OCI-LY1 (cell line): ENCODE results near the gene WASHC3.

Experiments used
- H2AFZ ChIP-seq: fragments of 200-600 bp; sonication (generic), shearing (Covaris generic); 2 replicates; pipeline ENCODE4 v1.6.0; 2014; ENCODE audit warnings: antibody characterized with exemption, mild to moderate bottlenecking, low read length
- H3F3A ChIP-seq: fragments of 200-600 bp; sonication (generic), shearing (Covaris generic); 2 replicates; pipeline ENCODE4 v1.6.0; 2014; ENCODE audit warnings: mild to moderate bottlenecking, antibody characterized with exemption, low read length, moderate library complexity; ENCODE audit not compliant: insufficient read depth
- H3K27ac ChIP-seq: fragments of 200-600 bp; sonication (generic); 2 replicates; pipeline ENCODE4 v1.5.1; 2014; ENCODE audit warnings: low read length, mixed run types, mild to moderate bottlenecking, low read depth; ENCODE audit not compliant: poor library complexity, severe bottlenecking
- H3K27me3 ChIP-seq: fragments of 200-600 bp; sonication (generic); 2 replicates; pipeline ENCODE4 v1.6.0; 2014; ENCODE audit warnings: antibody characterized with exemption, mild to moderate bottlenecking, low read length, moderate library complexity; ENCODE audit not compliant: insufficient read depth
- H3K36me3 ChIP-seq: fragments of 200-600 bp; sonication (generic); 2 replicates; pipeline ENCODE4 v1.6.1; 2014; ENCODE audit warnings: mild to moderate bottlenecking, antibody characterized with exemption, low read length, moderate library complexity, mixed read lengths; ENCODE audit not compliant: insufficient read depth
- H3K4me1 ChIP-seq: fragments of 200-600 bp; sonication (generic); 2 replicates; pipeline ENCODE4 v1.5.1; 2014; ENCODE audit warnings: mild to moderate bottlenecking, low read length, moderate library complexity; ENCODE audit not compliant: insufficient read depth, severe bottlenecking
- H3K4me2 ChIP-seq: fragments of 200-600 bp; sonication (generic), shearing (Covaris generic); 2 replicates; pipeline ENCODE4 v1.6.1; 2014; ENCODE audit warnings: low read length
- H3K4me3 ChIP-seq: fragments of 200-600 bp; sonication (generic); 2 replicates; pipeline ENCODE4 v1.5.1; 2014; ENCODE audit warnings: low read length, low read depth, mild to moderate bottlenecking, mixed read lengths; ENCODE audit not compliant: poor library complexity, severe bottlenecking
- H3K79me2 ChIP-seq: fragments of 200-600 bp; shearing (Covaris generic); 2 replicates; pipeline ENCODE4 v1.6.1; 2016; ENCODE audit warnings: mixed run types, low read length, mixed read lengths; ENCODE audit not compliant: insufficient read depth
- H3K9ac ChIP-seq: fragments of 200-600 bp; sonication (generic), shearing (Covaris generic); 2 replicates; pipeline ENCODE4 v1.6.1; 2014; ENCODE audit warnings: mild to moderate bottlenecking, low read length, mixed read lengths
- H3K9me2 ChIP-seq: fragments of 200-600 bp; sonication (generic), shearing (Covaris generic); 2 replicates; pipeline ENCODE4 v1.6.1; 2014; ENCODE audit warnings: low read depth, mild to moderate bottlenecking, low read length, mixed read lengths
- H3K9me3 ChIP-seq: fragments of 200-600 bp; shearing (Covaris generic); 2 replicates; pipeline ENCODE4 v1.6.1; 2014; ENCODE audit warnings: low read length, mixed read lengths
- H4K20me1 ChIP-seq: fragments of 200-600 bp; sonication (generic), shearing (Covaris generic); 2 replicates; pipeline ENCODE4 v1.6.0; 2016; ENCODE audit warnings: mild to moderate bottlenecking, low read length; ENCODE audit not compliant: insufficient read depth
- EZH2 ChIP-seq: fragments of 200-600 bp; sonication (generic), shearing (Covaris generic); IDR thresholded peaks from 2 replicates; pipeline ENCODE4 v1.8.0; 2017; ENCODE audit warnings: borderline replicate concordance, mixed run types, mild to moderate bottlenecking, antibody characterized with exemption, low read length, moderate library complexity, mixed read lengths
- TF ChIP-seq, protein P1 (sequence below): fragments of 200-600 bp; sonication (generic), shearing (Covaris generic); IDR thresholded peaks from 2 replicates; pipeline ENCODE4 v1.5.1; 2017; ENCODE audit warnings: mild to moderate bottlenecking, antibody characterized with exemption, low read length, moderate library complexity, mixed read lengths

Gene WASHC3, protein sequence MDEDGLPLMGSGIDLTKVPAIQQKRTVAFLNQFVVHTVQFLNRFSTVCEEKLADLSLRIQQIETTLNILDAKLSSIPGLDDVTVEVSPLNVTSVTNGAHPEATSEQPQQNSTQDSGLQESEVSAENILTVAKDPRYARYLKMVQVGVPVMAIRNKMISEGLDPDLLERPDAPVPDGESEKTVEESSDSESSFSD

DNA sequence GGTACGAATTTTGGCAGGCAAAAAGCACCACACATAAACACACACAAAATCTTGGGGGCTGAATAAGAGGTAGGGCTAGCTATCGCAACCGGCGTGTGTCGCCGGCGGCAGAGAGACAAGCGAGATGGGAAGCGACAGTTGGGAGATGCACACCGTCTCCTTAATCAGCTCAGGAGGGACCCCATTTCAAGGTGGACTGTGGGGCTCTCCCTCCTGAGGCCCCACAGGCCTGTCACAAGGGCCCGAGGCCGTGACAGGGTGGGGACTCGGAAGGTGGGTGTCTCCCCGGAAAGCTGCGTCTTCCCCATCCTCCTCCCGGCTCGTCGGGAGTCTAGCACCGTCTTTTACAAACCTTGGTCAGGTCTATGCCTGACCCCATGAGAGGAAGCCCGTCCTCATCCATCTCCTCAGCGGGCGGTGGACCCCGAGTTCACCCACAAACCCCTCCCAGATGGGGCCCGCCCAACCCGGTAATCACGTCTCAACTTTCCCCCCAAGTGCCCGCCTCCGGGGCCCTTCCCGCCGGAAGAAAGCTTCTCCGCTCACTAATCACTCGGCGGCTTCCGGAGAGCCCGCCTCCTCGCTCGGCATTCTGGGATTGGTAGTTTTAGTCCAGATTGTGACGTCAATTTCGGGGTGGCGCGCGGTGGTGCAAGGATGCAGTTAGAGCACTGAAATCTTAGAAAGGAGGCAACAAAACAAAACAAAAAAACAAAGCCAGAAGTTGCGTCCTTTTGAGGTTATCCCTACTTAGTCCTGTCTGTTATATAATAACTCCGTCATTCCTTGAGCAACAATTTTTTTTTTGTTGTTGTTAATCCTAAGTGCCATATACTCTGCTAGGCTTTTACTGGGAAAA, at the start of gene WASHC3:
Gene WASHC3 (minus strand): TSS at position 432 of the 859 bp plus-strand sequence. CDS start 29 bp downstream, at position 403.
- H3F3A ChIP-seq = no peaks in the 10 kb centered on the region
- peak within 1 kb of the TSS; percentile 77 for H3K4me3 ChIP-seq
- peak within 1 kb of the TSS; percentile 21 for H3K27ac ChIP-seq
- H3K9ac ChIP-seq = peak within 1 kb of the TSS; percentile 79
- H3K79me2 ChIP-seq = no peaks in the 10 kb centered on the region
- TF ChIP-seq, protein P1, sequence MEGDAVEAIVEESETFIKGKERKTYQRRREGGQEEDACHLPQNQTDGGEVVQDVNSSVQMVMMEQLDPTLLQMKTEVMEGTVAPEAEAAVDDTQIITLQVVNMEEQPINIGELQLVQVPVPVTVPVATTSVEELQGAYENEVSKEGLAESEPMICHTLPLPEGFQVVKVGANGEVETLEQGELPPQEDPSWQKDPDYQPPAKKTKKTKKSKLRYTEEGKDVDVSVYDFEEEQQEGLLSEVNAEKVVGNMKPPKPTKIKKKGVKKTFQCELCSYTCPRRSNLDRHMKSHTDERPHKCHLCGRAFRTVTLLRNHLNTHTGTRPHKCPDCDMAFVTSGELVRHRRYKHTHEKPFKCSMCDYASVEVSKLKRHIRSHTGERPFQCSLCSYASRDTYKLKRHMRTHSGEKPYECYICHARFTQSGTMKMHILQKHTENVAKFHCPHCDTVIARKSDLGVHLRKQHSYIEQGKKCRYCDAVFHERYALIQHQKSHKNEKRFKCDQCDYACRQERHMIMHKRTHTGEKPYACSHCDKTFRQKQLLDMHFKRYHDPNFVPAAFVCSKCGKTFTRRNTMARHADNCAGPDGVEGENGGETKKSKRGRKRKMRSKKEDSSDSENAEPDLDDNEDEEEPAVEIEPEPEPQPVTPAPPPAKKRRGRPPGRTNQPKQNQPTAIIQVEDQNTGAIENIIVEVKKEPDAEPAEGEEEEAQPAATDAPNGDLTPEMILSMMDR = no peak
- no peak for TF ChIP-seq EZH2
- H3K27me3 ChIP-seq = no peaks in the 10 kb centered on the region
- H2AFZ ChIP-seq = peak within 1 kb of the TSS; percentile 33; the same call in 1 of the 2 replicates
- H3K9me2 ChIP-seq = no peaks in the 10 kb centered on the region
- H3K9me3 ChIP-seq = no peaks in the 10 kb centered on the region
- no peaks in the 10 kb centered on the region for H4K20me1 ChIP-seq
- H3K4me2 ChIP-seq = peak within 1 kb of the TSS; percentile 94
- H3K4me1 ChIP-seq = peaks cover 10% of the 10 kb centered on the region
- H3K36me3 ChIP-seq = peaks cover 25% of the 10 kb centered on the region

DNA sequence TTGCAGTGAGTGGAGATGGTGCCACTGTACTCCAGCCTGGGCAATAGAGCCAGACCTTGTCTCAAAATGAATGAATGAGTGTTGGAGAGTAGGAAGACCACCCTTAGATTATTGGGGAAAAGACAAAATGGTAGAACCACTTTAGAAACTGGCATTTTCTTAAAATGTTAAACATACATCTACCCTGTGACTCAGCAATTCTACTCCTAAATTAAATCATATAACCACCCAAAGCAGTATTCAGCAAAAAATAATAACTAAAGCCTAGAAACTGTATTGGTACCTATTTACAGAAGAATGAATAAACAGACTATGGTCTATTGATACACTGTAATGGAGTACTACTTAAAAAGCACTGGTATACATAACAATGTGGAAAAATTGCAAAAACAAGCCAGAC, 49.0 kb upstream of the WASHC3 start:
- Histone ChIP-seq H2AFZ (no peak overlapping the region), H3K4me2 (no peak overlapping the region), H3K27ac (no peak overlapping the region), H3K27me3 (no peaks in the 10 kb centered on the region), H3K9me3 (peaks cover 5% of the 10 kb centered on the region), H3K4me3 (no peak overlapping the region), H3K4me1 (no peaks in the 10 kb centered on the region), H3K9me2 (no peaks in the 10 kb centered on the region), H3K36me3 (peaks cover 97% of the 10 kb centered on the region), H4K20me1 (no peaks in the 10 kb centered on the region), H3K79me2 (no peaks in the 10 kb centered on the region), H3F3A (no peaks in the 10 kb centered on the region), H3K9ac (no peak overlapping the region)
- TF ChIP-seq, protein P1 = no peak
- no peak for TF ChIP-seq EZH2

DNA sequence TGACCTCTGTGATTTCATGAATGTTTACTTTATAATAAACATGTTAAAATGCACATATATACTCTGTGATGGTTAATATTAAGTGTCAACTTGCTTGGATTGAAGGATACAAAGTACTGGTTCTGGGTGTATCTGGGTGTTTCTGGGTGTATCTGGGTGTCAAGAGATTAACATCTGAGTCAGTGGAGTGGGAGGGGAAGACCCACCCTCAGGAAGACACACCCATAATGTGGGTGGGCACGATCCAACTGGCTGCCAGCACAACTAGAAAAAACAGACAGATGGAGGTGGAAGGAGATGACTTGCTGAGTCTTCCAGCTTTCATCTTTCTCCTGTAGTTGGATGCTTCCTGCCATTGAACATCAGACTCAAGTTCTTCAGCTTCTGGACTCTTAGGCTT, 46.2 kb upstream of the WASHC3 start:
- no peak overlapping the region for H3K4me3 ChIP-seq
- no peak overlapping the region for H2AFZ ChIP-seq
- peaks cover 98% of the 10 kb centered on the region for H3K36me3 ChIP-seq
- H3K9me3 ChIP-seq = peaks cover 5% of the 10 kb centered on the region
- H3K9ac ChIP-seq = no peak overlapping the region
- no peak overlapping the region for H3K4me2 ChIP-seq
- no peaks in the 10 kb centered on the region for H3K4me1 ChIP-seq
- H3F3A ChIP-seq = no peaks in the 10 kb centered on the region
- H3K27ac ChIP-seq = no peak overlapping the region
- H4K20me1 ChIP-seq = no peaks in the 10 kb centered on the region
- no peaks in the 10 kb centered on the region for H3K9me2 ChIP-seq
- no peaks in the 10 kb centered on the region for H3K79me2 ChIP-seq
- H3K27me3 ChIP-seq = no peaks in the 10 kb centered on the region
- no peak for TF ChIP-seq EZH2
- TF ChIP-seq, protein P1 = no peak
